HepG2 (cell line): ENCODE data around the gene ADPRS. TPM values are rescaled to one million over a fixed set of nuclear protein-coding genes. Genes with fewer than 3 reads are reported as not detected.
A peak's percentile ranks its signal among the peaks of the same experiment; 100 is the strongest.

Experiments
- ATAC-seq: fragments of 200-7000 bp; cut with Tn5 transposase; 3 replicates; pipeline ENCODE4 v1.9.1; 2020; ENCODE audit warnings: mild to moderate bottlenecking, moderate library complexity
- BruUV-seq: library from RNA; stranded (reverse); fragments of 400-500 nt; replicated peaks from 2 replicates; lab custom pipeline; 2021; lab: Mats Ljungman, UMichigan
- CTCF ChIA-PET: fragments of 300-600 bp; formaldehyde crosslinking; extraction: SDS; loops from one replicate; lab custom pipeline; 2021; ENCODE audit warnings: low total read pairs, inconsistent platforms, low intra/inter-chr PET ratio; lab: Yijun Ruan, JAX
- POLR2A ChIA-PET: fragments of 350-600 bp; sonication (Branson Sonifier 250); formaldehyde crosslinking; loops from one replicate; lab custom pipeline; 2020; ENCODE audit warnings: antibody characterized with exemption, inconsistent platforms; lab: Yijun Ruan, JAX
- DNase-seq: peaks from one replicate; pipeline ENCODE4 v3.0.0-alpha.2; 2015; ENCODE audit warnings: low spot score
- FAIRE-seq: peaks from 3 replicates; lab custom pipeline; 2011; peaks lifted over from hg19 to GRCh38; lab: Jason Lieb, UNC
- H2AFZ ChIP-seq: one replicate; pipeline ENCODE4 v1.6.1; 2011; ENCODE audit warnings: low read length, inconsistent platforms
- H3K27ac ChIP-seq: fragments of 300-600 bp; 3 replicates; pipeline ENCODE4 v1.8.0; 2011; ENCODE audit warnings: mixed run types, mild to moderate bottlenecking, mixed read lengths, low read length, inconsistent platforms; ENCODE audit not compliant: insufficient read depth; ENCODE audit errors: extremely low read length
- H3K27me3 ChIP-seq, 2 experiments: fragments of 200-600 bp in 1 of 2; 2 replicates in 1 of 2; 3 replicates in 1 of 2; pipeline versions ENCODE4 v1.6.0 to v1.8.0; 2011; ENCODE audit warnings: low read length in 2 of 2, mild to moderate bottlenecking in 2 of 2, moderate library complexity in 2 of 2, inconsistent platforms in 1 of 2; ENCODE audit not compliant: insufficient read depth in 2 of 2, control insufficient read depth in 1 of 2
- H3K36me3 ChIP-seq, 2 experiments: fragments of 200-600 bp in 1 of 2; replicated peaks in 1 of 2; 2 replicates in 1 of 2; 3 replicates in 1 of 2; pipeline versions ENCODE4 v1.5.1 to v1.8.0; 2011; ENCODE audit warnings: low read length in 2 of 2, inconsistent platforms in 1 of 2; ENCODE audit not compliant: insufficient read depth in 2 of 2, control insufficient read depth in 1 of 2
- H3K4me1 ChIP-seq: 2 replicates; pipeline ENCODE4 v1.5.1; 2012; ENCODE audit warnings: low read length, inconsistent platforms; ENCODE audit not compliant: insufficient read depth
- H3K4me2 ChIP-seq: 2 replicates; pipeline ENCODE4 v1.6.0; 2011; ENCODE audit warnings: low read depth, low read length, inconsistent platforms
- H3K4me3 ChIP-seq, 3 experiments: fragments of 200-600 bp in 1 of 3; sonication (generic), shearing (Covaris generic) in 1 of 3; replicated peaks in 1 of 3; 2 replicates each; pipeline ENCODE4 v1.5.1; 2011 to 2016; ENCODE audit warnings: low read length in 3 of 3, inconsistent platforms in 2 of 3, low read depth in 2 of 3, mild to moderate bottlenecking in 2 of 3, control low read depth in 1 of 3, mixed read lengths in 1 of 3; ENCODE audit not compliant: insufficient read depth in 1 of 3
- H3K79me2 ChIP-seq: one replicate; pipeline ENCODE4 v1.6.1; 2011; ENCODE audit warnings: low read length, inconsistent platforms; ENCODE audit not compliant: insufficient read depth
- H3K9ac ChIP-seq: 2 replicates; pipeline ENCODE4 v1.6.0; 2011; ENCODE audit warnings: mild to moderate bottlenecking, low read depth, low read length, inconsistent platforms; ENCODE audit not compliant: insufficient read depth
- H3K9me3 ChIP-seq: 2 replicates; pipeline ENCODE4 v1.5.1; 2012; ENCODE audit warnings: mild to moderate bottlenecking, low read length
- H4K20me1 ChIP-seq: 2 replicates; pipeline ENCODE4 v1.6.0; 2011; ENCODE audit warnings: inconsistent platforms, mild to moderate bottlenecking, low read length, moderate library complexity; ENCODE audit not compliant: insufficient read depth
- BHLHE40 ChIP-seq: IDR thresholded peaks from 2 replicates; pipeline ENCODE4 v1.6.1; 2011; ENCODE audit warnings: low read length, improper control_type of control experiment
- FOSL2 ChIP-seq: sonication (generic); formaldehyde crosslinking; IDR thresholded peaks from 2 replicates; pipeline ENCODE4 v1.4.0; 2020; ENCODE audit warnings: missing genetic modification reagents
- GABPA ChIP-seq, 2 experiments: IDR thresholded peaks; 2 replicates each; pipeline ENCODE4 v1.6.1; 2011 to 2016; ENCODE audit warnings: low read depth in 2 of 2, low read length in 1 of 2, missing biosample characterization in 1 of 2, missing genetic modification characterization in 1 of 2
- NR0B2 ChIP-seq: sonication (generic); formaldehyde crosslinking; IDR thresholded peaks from 2 replicates; pipeline ENCODE4 v1.4.0; 2020; ENCODE audit warnings: mild to moderate bottlenecking, missing genetic modification reagents
- POGZ ChIP-seq: sonication (generic); formaldehyde crosslinking; IDR thresholded peaks from 2 replicates; pipeline ENCODE4 v1.4.0; 2020; ENCODE audit warnings: mild to moderate bottlenecking, missing genetic modification reagents
- ZBTB38 ChIP-seq: sonication (generic); formaldehyde crosslinking; IDR thresholded peaks from 2 replicates; pipeline ENCODE4 v1.5.1; 2020; ENCODE audit warnings: mild to moderate bottlenecking, missing genetic modification reagents
- ZC3H4 ChIP-seq: sonication (generic); formaldehyde crosslinking; IDR thresholded peaks from 2 replicates; pipeline ENCODE4 v1.4.0; 2020; ENCODE audit warnings: missing genetic modification reagents, borderline replicate concordance
- ZNF557 ChIP-seq: sonication (generic); formaldehyde crosslinking; IDR thresholded peaks from 2 replicates; pipeline ENCODE4 v1.4.0; 2020; ENCODE audit warnings: missing genetic modification reagents
- ZNF574 ChIP-seq: sonication (generic); formaldehyde crosslinking; IDR thresholded peaks from 2 replicates; pipeline ENCODE4 v1.4.0; 2020; ENCODE audit warnings: missing genetic modification reagents
- ZNF747 ChIP-seq: sonication (generic); formaldehyde crosslinking; IDR thresholded peaks from 2 replicates; pipeline ENCODE4 v1.8.1; 2023; ENCODE audit warnings: missing genetic modification reagents, mild to moderate bottlenecking, borderline replicate concordance
- WGBS: methylation state at CpG from one replicate; pipeline ENCODE4 v1.1.6; 2017; ENCODE audit warnings: low lambda C conversion rate; 5-methylcytosine and 5-hydroxymethylcytosine counted together
- in situ Hi-C: cut with HindIII; loops from 2 replicates; pipeline ENCODE4 v1.10.0; 2017; ENCODE audit warnings: low pct_unique_long_range_greater_than_20kb; ENCODE audit not compliant: extremely low pct_ligation_motif_present
- intact Hi-C: fragments of 100-400 bp; cut with micrococcal nuclease; formaldehyde crosslinking; loops from one replicate; pipeline ENCODE4 v1.10.0; 2022; ENCODE audit not compliant: unreplicated experiment
- polyA plus RNA-seq, 8 experiments: library from polyadenylated mRNA; depleted of rRNA in 3 of 8; stranded (reverse) in 7 of 8; unstranded in 1 of 8; fragments of >200 nt; fragmentation: Illumina TruSeq in 4 of 8; extraction: Trizol in 4 of 8; gene quantifications; 2 replicates each; pipeline versions ENCODE4 v1.2.1 to v1.2.3, GENCODE V29; 2011 to 2016; ENCODE audit warnings: low read depth in 4 of 8, missing spikeins in 1 of 8, mixed read lengths in 1 of 8; ENCODE audit not compliant: insufficient read depth in 1 of 8
- total RNA-seq, 5 experiments: library from RNA; depleted of rRNA; stranded (reverse); fragments of >200 nt; fragmentation: Illumina TruSeq; extraction: Trizol; gene quantifications; 2 replicates each; pipeline ENCODE4 v1.2.3, GENCODE V29; 2016; ENCODE audit warnings: low read depth in 1 of 5

ADPRS gene
- total and polyA plus RNA-seq, 2 of the 13 experiments (the other 11 are each of a cell fraction or from before 2014, with no cell fraction given) = 30.6 to 36.4 TPM

- intact Hi-C loops (no loop called here), in situ Hi-C loops (no loop called here)
- Histone ChIP-seq H4K20me1 (no peaks in the 10 kb centered on the region), H3K9ac (peak overlapping the region; percentile 81; the same call in 1 of the 2 replicates), H3K4me3 (peak overlapping the region in 1 of 3 experiments; percentile 96; a peak in 2 of 6 replicates), H3K36me3 (peaks cover 10 to 16% of the 10 kb centered on the region in 2 experiments; a peak in 4 of 5 replicates), H3K4me1 (peaks cover 24% of the 10 kb centered on the region), H3K4me2 (0 out of 2 replicates have a peak overlapping the region, but pooled peaks have one; percentile 100), H3K27me3 (peaks cover 0 to 2% of the 10 kb centered on the region in 2 experiments; a peak in 1 of 5 replicates), H3K27ac (no peak overlapping the region), H3K79me2 (peaks cover 21% of the 10 kb centered on the region), H2AFZ (no peak overlapping the region), H3K9me3 (no peaks in the 10 kb centered on the region)
- 78% methylated on average over 16 of the region's 31 CpGs for WGBS
- FAIRE-seq = no peak
- no TSS peak for BruUV-seq
- ChIA-PET POLR2A (interaction anchor here (1.8 kb wide), 1 partner anchor 314 kb away, joined by 5 read pairs; no protein-coding TSS in a partner anchor), CTCF (no interaction called here)
- TF ChIP-seq BHLHE40 (peak; percentile 74), ZNF557 (no peak), FOSL2 (CRISPR knock-in tag) (no peak), ZBTB38 (peak; percentile 22; the same call in 1 of the 2 replicates), POGZ (no peak), GABPA (IDR thresholded peaks at IDR 0.05; ENCODE audit: low read depth, low read length) (no peak), GABPA (CRISPR knock-in tag; IDR thresholded peaks at IDR 0.05; ENCODE audit: low read depth) (no peak), ZNF747 (CRISPR knock-in tag) (no peak), NR0B2 (CRISPR knock-in tag) (no peak), ZC3H4 (CRISPR knock-in tag) (0 out of 2 replicates have a peak, but pooled peaks have one; percentile 38), ZNF574 (CRISPR knock-in tag) (0 out of 2 replicates have a peak, but pooled peaks have one; percentile 41)
- DNase-seq = no peak
- ATAC-seq = no peak
Observed at GRCh38 chr1:36087233-36088123, 1.2 kb upstream of the ADPRS start.
